ENCODE measurements around the gene RAD52. TPM values are rescaled to one million over a fixed set of nuclear protein-coding genes. Genes with fewer than 3 reads are reported as not detected.
"Not testable (repeated sequence)": the region's sequence is repeated elsewhere in the genome, so short reads cannot be mapped to it uniquely, and the experiment has no call there.

RAD52 gene
- total RNA-seq, 1 donor from 2014 or later: 15.3 TPM

DNA sequence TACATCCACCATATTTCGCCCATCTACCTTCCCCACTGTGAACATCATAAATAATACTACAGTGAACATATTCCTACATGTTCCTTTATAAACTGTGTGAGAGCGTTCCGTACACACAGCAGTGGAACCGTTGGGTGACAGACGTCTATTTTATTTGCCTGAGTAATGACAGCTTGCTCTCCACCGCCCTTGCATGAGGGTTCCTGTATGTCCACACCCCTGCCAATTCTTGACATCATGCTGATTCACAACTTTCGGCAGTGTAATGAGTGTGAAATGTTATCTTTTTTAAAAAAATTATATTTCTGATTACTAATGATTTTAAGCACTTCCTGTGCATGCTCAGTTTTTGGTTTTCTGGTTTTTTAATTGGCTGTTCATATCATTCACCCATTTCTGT is 4.3 kb upstream of the RAD52 start:
- Mint-ChIP-seq H3K27ac (no peak overlapping the region), H3K4me3 (ENCODE audit: low read depth) (no peak overlapping the region), H3K4me1 (ENCODE audit: low read depth) (peaks cover 8% of the 10 kb centered on the region), H3K36me3 (ENCODE audit: low read depth) (peaks cover 5% of the 10 kb centered on the region), H3K9me3 (no peaks in the 10 kb centered on the region), H3K27me3 (ENCODE audit: low read depth) (no peaks in the 10 kb centered on the region)
- DNase-seq (ENCODE audit: low spot score): no peak
- intact Hi-C loops (cut with micrococcal nuclease): no loop called here

DNA sequence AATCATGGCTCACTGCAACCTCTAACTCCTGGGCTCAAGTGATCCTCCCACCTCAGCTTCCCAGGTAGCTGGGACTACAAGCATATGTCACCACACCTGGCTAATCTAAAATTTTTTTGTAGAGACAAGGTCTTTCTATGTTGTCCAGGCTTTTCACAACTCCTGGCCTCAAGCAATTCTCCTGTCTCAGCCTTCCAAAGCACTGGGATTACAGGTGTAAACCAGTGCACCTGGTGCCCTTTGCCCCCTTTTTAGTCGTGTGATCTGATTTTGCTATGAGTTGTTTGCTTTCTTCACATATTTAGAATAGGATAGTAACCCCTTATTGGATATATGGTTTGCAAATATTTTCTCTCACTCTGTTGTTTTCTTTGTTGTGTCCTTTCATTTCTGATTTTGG is 1.7 kb upstream of the RAD52 start:
- Mint-ChIP-seq H3K27me3 (ENCODE audit: low read depth) (no peaks in the 10 kb centered on the region), H3K4me1 (ENCODE audit: low read depth) (peaks cover 24% of the 10 kb centered on the region), H3K9me3 (no peaks in the 10 kb centered on the region), H3K36me3 (ENCODE audit: low read depth) (peaks cover 18% of the 10 kb centered on the region), H3K27ac (no peak overlapping the region), H3K4me3 (ENCODE audit: low read depth) (peak overlapping the region; percentile 57)
- no peak for DNase-seq (ENCODE audit: low spot score)
- intact Hi-C loops (cut with micrococcal nuclease): no loop called here

DNA sequence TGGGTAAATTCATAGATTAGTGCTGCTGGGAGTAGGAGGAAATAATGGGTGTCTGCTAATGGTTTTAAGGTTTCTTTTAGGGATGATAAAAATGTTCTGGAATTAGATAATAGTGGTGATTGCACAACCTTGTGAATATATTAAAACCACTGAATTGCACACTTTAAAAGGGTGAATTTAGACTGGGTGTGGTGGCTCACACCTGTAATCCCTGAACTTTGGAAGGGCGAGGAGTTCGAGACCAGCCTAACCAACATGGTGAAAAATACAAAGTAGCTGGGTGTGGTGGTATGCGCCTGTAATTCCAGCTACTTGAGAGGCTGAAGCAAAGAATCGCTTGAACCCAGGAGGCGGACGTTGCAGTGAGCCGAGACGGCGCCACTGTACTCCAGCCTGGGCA is 1.3 kb downstream of the RAD52 start:
- no peak for DNase-seq (ENCODE audit: low spot score)
- peaks cover 37% of the 10 kb centered on the region for H3K4me1 Mint-ChIP-seq (ENCODE audit: low read depth)
- H3K4me3 Mint-ChIP-seq (ENCODE audit: low read depth): peak overlapping the region; percentile 96
- intact Hi-C loops (cut with micrococcal nuclease): loop anchor here (2.0 to 5.0 kb wide), 5 partner anchors 43 to 644 kb away; partner anchors contain the start of genes ERC1 and FBXL14
- H3K36me3 Mint-ChIP-seq (ENCODE audit: low read depth): peaks cover 38% of the 10 kb centered on the region
- H3K27me3 Mint-ChIP-seq (ENCODE audit: low read depth): no peaks in the 10 kb centered on the region
- H3K27ac Mint-ChIP-seq: peak overlapping the region; percentile 6
- H3K9me3 Mint-ChIP-seq: no peaks in the 10 kb centered on the region

DNA sequence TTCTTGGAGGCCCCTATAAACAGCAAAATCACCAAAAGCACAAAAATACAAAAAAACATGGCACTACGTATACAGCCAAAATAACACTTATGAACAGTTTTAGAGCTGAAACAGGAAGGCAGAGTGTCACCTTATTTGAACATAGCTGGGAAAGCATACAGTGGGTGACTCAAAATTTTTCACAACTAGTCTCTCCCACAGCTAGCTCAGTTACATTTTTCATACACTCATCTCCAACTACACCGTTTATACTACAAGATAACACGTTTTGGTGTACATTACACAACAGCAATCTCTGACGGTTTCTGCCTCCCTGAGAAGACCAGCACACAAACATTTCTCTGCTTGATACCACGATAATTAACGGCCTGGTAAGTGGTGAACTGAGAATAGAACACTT is 2.9 kb downstream of the RAD52 start:
- peaks cover 48% of the 10 kb centered on the region for H3K36me3 Mint-ChIP-seq (ENCODE audit: low read depth)
- H3K4me1 Mint-ChIP-seq (ENCODE audit: low read depth): peaks cover 37% of the 10 kb centered on the region
- peak overlapping the region; percentile 68 for H3K27ac Mint-ChIP-seq
- DNase-seq (ENCODE audit: low spot score): no peak
- H3K4me3 Mint-ChIP-seq (ENCODE audit: low read depth): peak overlapping the region; percentile 37
- intact Hi-C loops (cut with micrococcal nuclease): loop anchor here (5.0 kb wide), 3 partner anchors 314 to 646 kb away; partner anchors contain the start of gene FBXL14
- H3K27me3 Mint-ChIP-seq (ENCODE audit: low read depth): no peaks in the 10 kb centered on the region
- H3K9me3 Mint-ChIP-seq: no peaks in the 10 kb centered on the region

DNA sequence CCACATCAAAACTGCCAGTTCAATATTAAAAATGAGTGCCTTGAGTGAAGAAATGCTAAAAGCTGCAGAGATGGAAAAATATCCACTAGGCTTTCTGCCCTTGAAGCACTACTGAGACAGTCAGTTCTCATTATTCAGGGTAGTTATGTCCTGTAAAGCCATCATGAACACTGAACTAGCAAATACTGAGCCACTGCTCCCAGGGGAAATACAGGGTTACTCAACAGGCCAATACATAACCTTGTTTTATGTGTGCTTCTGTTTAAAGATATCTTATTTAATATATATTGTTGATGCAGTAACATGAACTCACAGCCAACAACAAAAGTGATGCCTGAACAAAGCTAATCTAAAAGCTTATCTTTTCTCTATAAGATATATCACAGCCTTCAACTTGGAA is 3.3 kb downstream of the RAD52 start:
- Mint-ChIP-seq H3K27ac (peak overlapping the region; percentile 68), H3K36me3 (ENCODE audit: low read depth) (peaks cover 48% of the 10 kb centered on the region), H3K9me3 (no peaks in the 10 kb centered on the region), H3K4me3 (ENCODE audit: low read depth) (peak overlapping the region; percentile 37), H3K27me3 (ENCODE audit: low read depth) (no peaks in the 10 kb centered on the region), H3K4me1 (ENCODE audit: low read depth) (peaks cover 37% of the 10 kb centered on the region)
- no peak for DNase-seq (ENCODE audit: low spot score)
- intact Hi-C loops (cut with micrococcal nuclease): loop anchor here (5.0 kb wide), 3 partner anchors 314 to 646 kb away; partner anchors contain the start of gene FBXL14

DNA sequence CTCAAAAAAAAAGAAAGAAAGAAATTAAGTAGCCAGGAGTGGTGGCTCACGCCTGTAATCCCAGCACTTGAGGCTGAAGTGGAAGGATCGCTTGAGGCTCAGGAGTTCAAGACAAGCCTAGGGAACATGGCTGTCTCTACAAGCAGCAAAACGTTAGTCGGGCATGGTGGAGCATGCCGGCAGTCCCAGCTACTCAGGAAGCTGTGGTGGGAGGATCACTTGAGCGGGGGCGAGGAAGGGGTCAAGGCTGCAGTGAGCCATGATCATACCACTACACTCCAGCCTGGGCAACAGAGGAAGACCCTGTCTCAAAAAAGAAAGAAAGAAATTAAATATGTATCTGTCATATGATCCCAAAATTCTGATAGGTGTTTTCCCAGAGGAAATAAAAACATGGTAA is 5.3 kb downstream of the RAD52 start:
- no peaks in the 10 kb centered on the region for H3K27me3 Mint-ChIP-seq (ENCODE audit: low read depth)
- peak overlapping the region; percentile 53 for H3K27ac Mint-ChIP-seq
- peaks cover 43% of the 10 kb centered on the region for H3K4me1 Mint-ChIP-seq (ENCODE audit: low read depth)
- intact Hi-C loops (cut with micrococcal nuclease): no loop called here
- peaks cover 65% of the 10 kb centered on the region for H3K36me3 Mint-ChIP-seq (ENCODE audit: low read depth)
- no peaks in the 10 kb centered on the region for H3K9me3 Mint-ChIP-seq
- DNase-seq (ENCODE audit: low spot score): no peak
- peak overlapping the region; percentile 21 for H3K4me3 Mint-ChIP-seq (ENCODE audit: low read depth)

DNA sequence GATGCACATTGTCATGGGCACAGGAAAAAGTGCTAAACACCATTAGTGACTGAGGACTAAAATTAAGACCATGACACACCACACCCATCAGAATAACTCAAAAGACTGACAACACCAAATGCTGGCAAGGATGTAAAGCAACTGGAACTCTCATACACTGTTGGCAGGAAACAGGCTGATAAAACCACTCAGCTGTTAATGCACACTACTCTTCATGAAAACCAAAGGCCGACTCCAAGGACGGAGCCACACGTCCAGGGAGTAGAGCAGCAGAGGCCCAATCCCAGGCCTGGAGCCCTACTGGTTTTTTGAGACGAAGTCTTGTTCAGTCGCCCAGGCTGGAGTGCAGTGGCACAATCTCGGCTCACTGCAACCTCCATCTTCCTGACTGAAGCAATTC is 6.4 kb downstream of the RAD52 start:
- H3K4me1 Mint-ChIP-seq (ENCODE audit: low read depth): peaks cover 34% of the 10 kb centered on the region

DNA sequence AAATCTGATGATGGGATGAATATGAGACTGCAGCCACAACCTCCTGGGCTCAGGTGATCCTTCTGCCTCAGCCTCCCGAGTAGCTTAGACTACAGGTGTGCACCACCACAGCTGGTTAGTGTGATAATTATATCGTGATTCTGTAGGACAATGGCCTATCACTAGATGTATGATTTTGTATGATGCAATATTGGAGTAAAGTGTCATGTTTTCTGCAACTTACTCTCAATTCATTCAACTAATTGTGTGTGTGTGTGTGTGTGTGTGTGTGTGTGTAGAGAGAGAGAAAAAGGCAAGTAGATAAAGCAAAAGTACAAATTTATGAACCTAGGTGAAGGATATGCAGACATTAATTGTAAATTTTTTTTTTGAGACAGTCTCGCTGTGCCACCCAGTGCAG is 10.7 kb downstream of the RAD52 start:
- Mint-ChIP-seq H3K9me3 (no peaks in the 10 kb centered on the region), H3K27ac (no peak overlapping the region), H3K36me3 (ENCODE audit: low read depth) (peaks cover 47% of the 10 kb centered on the region), H3K4me1 (ENCODE audit: low read depth) (peaks cover 7% of the 10 kb centered on the region), H3K4me3 (ENCODE audit: low read depth) (no peak overlapping the region), H3K27me3 (ENCODE audit: low read depth) (no peaks in the 10 kb centered on the region)
- intact Hi-C loops (cut with micrococcal nuclease): no loop called here
- DNase-seq (ENCODE audit: low spot score): no peak

More for the DNA sequence above, 6.4 kb downstream of the RAD52 start:
- H3K36me3 Mint-ChIP-seq (ENCODE audit: low read depth): peaks cover 64% of the 10 kb centered on the region
- no peak for DNase-seq (ENCODE audit: low spot score)
- no peaks in the 10 kb centered on the region for H3K9me3 Mint-ChIP-seq
- H3K4me3 Mint-ChIP-seq (ENCODE audit: low read depth): no peak overlapping the region
- H3K27me3 Mint-ChIP-seq (ENCODE audit: low read depth): no peaks in the 10 kb centered on the region
- no peak overlapping the region for H3K27ac Mint-ChIP-seq
- intact Hi-C loops (cut with micrococcal nuclease): no loop called here

DNA sequence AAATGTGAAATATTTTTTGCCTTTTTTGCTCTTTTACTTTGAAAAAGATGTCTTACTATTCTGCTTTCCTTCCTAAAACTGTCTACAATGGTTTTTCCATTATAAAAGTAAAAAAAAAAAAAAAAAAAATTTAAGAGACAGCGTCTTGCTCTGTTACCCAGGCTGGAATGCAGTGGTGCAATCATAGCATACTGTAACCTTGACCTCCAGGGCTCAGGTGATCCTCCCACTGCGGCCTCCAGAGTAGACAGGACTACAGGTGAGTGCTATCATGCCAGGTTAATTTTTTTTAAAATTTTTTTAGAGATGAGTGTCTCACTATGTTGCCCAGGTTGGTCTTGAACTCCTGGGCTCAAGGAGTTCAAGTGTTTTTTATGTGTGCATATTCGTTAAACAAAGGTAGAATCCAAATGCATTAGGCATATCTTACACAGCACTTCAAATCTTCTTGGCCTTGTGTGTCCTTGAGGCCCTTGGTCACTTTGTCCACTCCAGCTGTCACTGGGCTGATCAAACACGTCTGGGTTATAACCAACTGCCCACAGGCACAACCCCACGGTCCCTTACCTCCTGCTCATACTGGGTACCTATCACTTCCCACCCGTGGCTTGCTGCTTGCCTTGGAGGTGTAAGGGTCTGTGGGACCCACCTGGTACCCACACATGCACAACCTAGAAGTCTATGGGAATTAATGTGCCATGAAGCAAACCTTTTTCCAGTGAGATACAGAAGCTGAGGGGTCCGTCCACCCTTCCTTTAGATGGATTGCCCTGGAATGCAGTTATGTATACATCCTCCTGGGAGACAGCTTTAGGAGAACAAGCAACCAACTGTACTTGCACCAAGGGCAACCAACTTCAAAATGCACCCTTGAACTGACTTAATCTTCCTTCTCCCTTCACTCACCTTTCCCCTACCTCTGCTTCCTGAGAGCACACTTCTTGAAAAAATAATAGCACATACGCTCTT is 12.8 kb downstream of the RAD52 start:
- no peaks in the 10 kb centered on the region for H3K9me3 Mint-ChIP-seq
- DNase-seq (ENCODE audit: low spot score): no peak
- intact Hi-C loops (cut with micrococcal nuclease): no loop called here
- peaks cover 39% of the 10 kb centered on the region for H3K36me3 Mint-ChIP-seq (ENCODE audit: low read depth)
- peaks cover 6% of the 10 kb centered on the region for H3K4me1 Mint-ChIP-seq (ENCODE audit: low read depth)
- no peak overlapping the region for H3K27ac Mint-ChIP-seq
- H3K4me3 Mint-ChIP-seq (ENCODE audit: low read depth): no peak overlapping the region
- H3K27me3 Mint-ChIP-seq (ENCODE audit: low read depth): no peaks in the 10 kb centered on the region

DNA sequence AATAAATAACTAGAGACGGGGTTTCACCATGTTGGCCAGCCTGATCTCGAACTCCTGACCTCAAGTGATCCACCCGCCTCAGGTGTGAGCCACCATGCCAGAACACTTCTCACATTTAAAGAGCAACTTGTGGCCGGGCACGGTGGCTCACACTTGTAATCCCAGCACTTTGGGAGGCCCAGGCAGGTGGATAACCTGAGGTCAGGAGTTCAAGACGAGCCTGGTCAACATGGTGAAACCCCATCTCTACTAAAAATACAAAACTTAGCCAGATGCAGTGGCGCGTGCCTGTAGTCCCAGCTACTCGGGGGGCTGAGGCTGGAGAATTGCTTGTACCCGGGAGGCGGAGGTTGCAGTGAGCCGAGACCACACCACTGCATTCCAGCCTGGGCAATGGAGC is 13.6 kb downstream of the RAD52 start:
- DNase-seq (ENCODE audit: low spot score); intact Hi-C loops (cut with micrococcal nuclease): not testable (repeated sequence)

DNA sequence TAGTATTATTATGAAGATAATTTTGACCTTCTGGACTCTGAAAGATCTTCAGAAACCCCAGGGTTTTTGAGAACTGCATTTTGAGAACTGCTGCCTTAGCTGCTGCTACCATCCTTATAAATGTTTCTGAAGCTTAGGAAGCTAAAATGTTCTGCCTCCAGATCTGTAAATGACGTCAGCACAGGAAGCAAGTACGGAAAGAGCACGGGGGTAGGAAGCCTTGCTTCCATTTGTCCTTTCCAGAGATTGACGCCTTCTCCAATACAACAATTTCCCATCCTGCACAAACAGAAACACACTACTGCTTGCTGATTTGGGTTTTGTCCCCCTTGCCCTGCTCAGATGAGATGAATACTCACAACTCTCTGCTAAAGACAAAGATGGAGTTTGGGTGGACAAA is 17.9 kb downstream of the RAD52 start:
- intact Hi-C loops (cut with micrococcal nuclease): no loop called here
- Mint-ChIP-seq H3K36me3 (ENCODE audit: low read depth) (peaks cover 35% of the 10 kb centered on the region), H3K27ac (no peak overlapping the region), H3K27me3 (ENCODE audit: low read depth) (no peaks in the 10 kb centered on the region), H3K9me3 (no peaks in the 10 kb centered on the region), H3K4me1 (ENCODE audit: low read depth) (no peaks in the 10 kb centered on the region), H3K4me3 (ENCODE audit: low read depth) (no peak overlapping the region)
- DNase-seq (ENCODE audit: low spot score): no peak

More for the DNA sequence above, 13.6 kb downstream of the RAD52 start:
- not testable (repeated sequence) for H3K4me3 Mint-ChIP-seq (ENCODE audit: low read depth); H3K9me3 Mint-ChIP-seq; H3K27ac Mint-ChIP-seq; H3K27me3 Mint-ChIP-seq (ENCODE audit: low read depth); H3K4me1 Mint-ChIP-seq (ENCODE audit: low read depth)
- peaks cover 41% of the 10 kb centered on the region for H3K36me3 Mint-ChIP-seq (ENCODE audit: low read depth)

DNA sequence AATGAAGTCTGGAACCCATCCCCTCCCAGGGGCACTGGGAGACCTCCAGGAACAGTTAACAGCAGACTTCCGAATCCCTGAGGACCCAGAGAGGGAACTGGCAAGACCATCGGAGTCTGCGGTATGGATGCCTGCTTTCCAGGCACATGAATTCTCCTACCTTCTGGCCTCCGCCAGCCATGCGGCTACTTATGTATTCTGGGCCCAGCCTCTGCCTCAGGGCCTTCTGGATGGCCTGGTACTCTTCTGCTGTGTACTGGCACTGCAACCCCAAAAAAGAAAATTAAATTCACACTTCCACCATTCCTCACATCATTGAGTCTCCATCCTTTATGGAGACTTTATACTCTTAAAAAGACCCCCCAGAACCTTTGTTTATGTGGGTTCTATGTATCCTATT is 18.4 kb downstream of the RAD52 start:
- intact Hi-C loops (cut with micrococcal nuclease): no loop called here
- Mint-ChIP-seq H3K27me3 (ENCODE audit: low read depth) (no peaks in the 10 kb centered on the region), H3K4me1 (ENCODE audit: low read depth) (no peaks in the 10 kb centered on the region), H3K4me3 (ENCODE audit: low read depth) (no peak overlapping the region), H3K9me3 (no peaks in the 10 kb centered on the region), H3K36me3 (ENCODE audit: low read depth) (peaks cover 39% of the 10 kb centered on the region), H3K27ac (no peak overlapping the region)
- no peak for DNase-seq (ENCODE audit: low spot score)

DNA sequence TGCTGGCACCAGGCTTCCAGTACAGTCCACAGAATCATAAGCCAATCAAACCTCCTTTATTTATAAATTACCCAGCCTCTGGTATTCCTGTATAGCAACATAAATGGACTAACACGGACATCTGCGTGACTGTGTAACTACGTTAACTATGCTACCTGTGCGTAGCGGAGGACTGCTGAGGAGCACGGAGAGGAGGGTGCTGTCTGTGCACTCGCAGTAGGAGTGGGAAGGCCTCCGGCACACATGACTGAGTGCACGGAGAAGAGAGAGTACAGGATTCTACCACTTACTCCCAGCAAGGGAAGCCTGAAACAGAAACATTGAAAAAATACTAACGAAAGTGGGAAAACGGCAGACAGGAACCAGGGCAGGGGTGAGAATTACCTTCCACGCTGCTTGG is 22.9 kb downstream of the RAD52 start:
- Mint-ChIP-seq H3K36me3 (ENCODE audit: low read depth) (peaks cover 54% of the 10 kb centered on the region), H3K4me1 (ENCODE audit: low read depth) (no peaks in the 10 kb centered on the region), H3K4me3 (ENCODE audit: low read depth) (no peak overlapping the region), H3K9me3 (no peaks in the 10 kb centered on the region), H3K27me3 (ENCODE audit: low read depth) (no peaks in the 10 kb centered on the region), H3K27ac (no peak overlapping the region)
- DNase-seq (ENCODE audit: low spot score): no peak
- intact Hi-C loops (cut with micrococcal nuclease): no loop called here
